Activated CD4-positive, alpha-beta T cell treated with anti-CD3 and anti-CD28 coated beads for 36 hours (primary cell): ENCODE data around the gene GLI3. TPM values are rescaled to one million over a fixed set of nuclear protein-coding genes. Genes with fewer than 3 reads are reported as not detected.

Experiments used
- ATAC-seq: fragments of 200-7000 bp; cut with Tn5 transposase; one replicate; pipeline ENCODE4 v1.10.0; 2021; ENCODE audit warnings: mild to moderate bottlenecking, moderate library complexity
- CTCF ChIA-PET: fragments of 350-600 bp; sonication (Branson Sonifier 250); formaldehyde crosslinking; loops from one replicate; lab custom pipeline; 2021; ENCODE audit warnings: antibody characterized with exemption; lab: Charles Lee
- POLR2A ChIA-PET: fragments of 350-600 bp; sonication (Branson Sonifier 250); formaldehyde crosslinking; loops from one replicate; lab custom pipeline; 2021; ENCODE audit warnings: antibody characterized with exemption, inconsistent platforms; lab: Charles Lee
- DNase-seq: peaks from one replicate; pipeline ENCODE4 v3.0.0-alpha.2; 2020
- H3K27ac Mint-ChIP-seq: one replicate; pipeline ENCODE4 v1.8.0; 2021; ENCODE audit warnings: mixed read lengths
- H3K27me3 Mint-ChIP-seq: one replicate; pipeline ENCODE4 v1.8.0; 2021; ENCODE audit warnings: mixed read lengths
- H3K36me3 Mint-ChIP-seq: one replicate; pipeline ENCODE4 v1.8.0; 2021; ENCODE audit warnings: low read depth, mixed read lengths
- H3K4me1 Mint-ChIP-seq: one replicate; pipeline ENCODE4 v1.8.0; 2021; ENCODE audit warnings: mixed read lengths
- H3K4me3 Mint-ChIP-seq: one replicate; pipeline ENCODE4 v1.8.0; 2021; ENCODE audit warnings: mild to moderate bottlenecking, moderate library complexity, mixed read lengths
- H3K9me3 Mint-ChIP-seq: one replicate; pipeline ENCODE4 v1.8.0; 2021; ENCODE audit warnings: low read depth, mixed read lengths
- intact Hi-C, 2 experiments: fragments of 100-400 bp; cut with DNase I in 1 of 2; cut with micrococcal nuclease in 1 of 2; formaldehyde crosslinking; loops; one replicate each; pipeline versions ENCODE4 v1.14.2 to v1.15.1; 2022 to 2024; cut with DNase I, micrococcal nuclease
- total RNA-seq, 2 experiments: library from RNA; stranded (reverse); gene quantifications; one replicate each; pipeline ENCODE4 v1.2.3, GENCODE V29; 2021

GLI3 gene
- total RNA-seq, 2 experiments from 2014 or later = 0.18 to 0.30 TPM

DNA sequence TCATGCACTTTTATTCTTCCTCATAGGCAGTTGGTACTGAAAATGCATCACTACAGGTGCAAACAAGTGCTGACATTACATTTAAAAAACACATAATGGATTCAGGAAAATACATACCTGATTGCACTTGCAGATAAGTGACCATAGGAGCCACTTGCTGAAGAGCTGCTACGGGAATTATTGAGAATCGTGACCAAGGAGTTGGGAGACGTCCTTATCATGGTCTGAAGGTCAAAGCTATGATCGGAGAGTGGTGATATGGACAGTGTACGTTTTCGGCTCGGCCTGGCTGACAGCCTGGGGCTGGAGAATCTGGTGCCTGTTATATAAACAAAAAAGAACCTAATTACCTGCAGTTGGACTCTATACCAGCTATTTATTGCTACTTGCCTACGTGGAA lies 197.1 kb downstream of the GLI3 start:
- ChIA-PET POLR2A (no interaction called here), CTCF (interaction anchor here (1.0 to 1.5 kb wide), 2 partner anchors 13 to 30 kb away, joined by 3 to 4 read pairs; no protein-coding TSS in a partner anchor)
- H3K27me3 Mint-ChIP-seq = no peaks in the 10 kb centered on the region
- no peaks in the 10 kb centered on the region for H3K4me1 Mint-ChIP-seq
- H3K9me3 Mint-ChIP-seq = no peaks in the 10 kb centered on the region
- no peaks in the 10 kb centered on the region for H3K36me3 Mint-ChIP-seq
- no peak for DNase-seq
- ATAC-seq = no peak
- H3K4me3 Mint-ChIP-seq = no peak overlapping the region
- intact Hi-C loops = no loop called here
- no peak overlapping the region for H3K27ac Mint-ChIP-seq

DNA sequence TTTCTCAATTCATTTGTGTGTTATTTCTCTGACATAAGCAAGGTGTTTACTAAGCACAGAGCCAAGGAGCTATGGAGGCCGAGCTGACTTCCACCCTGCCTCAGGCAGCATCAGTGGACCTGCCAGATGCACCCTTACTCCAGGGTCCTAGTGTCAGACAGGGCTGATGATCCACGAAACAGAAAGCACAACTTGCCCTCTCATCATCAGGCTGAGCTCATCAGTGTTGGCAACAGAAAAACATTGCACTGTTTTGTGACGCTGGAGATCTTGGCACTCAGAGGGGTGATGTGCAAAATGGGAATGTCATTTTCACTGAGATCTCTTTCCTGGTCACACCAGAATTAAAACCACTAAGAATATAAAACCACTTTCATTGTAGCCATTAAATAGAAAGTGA lies 201.8 kb downstream of the GLI3 start:
- ChIA-PET CTCF (interaction anchor here (0.6 kb wide), 1 partner anchor 9 kb away, joined by 3 read pairs; no protein-coding TSS in a partner anchor), POLR2A (no interaction called here)
- peaks cover 2% of the 10 kb centered on the region for H3K27me3 Mint-ChIP-seq
- intact Hi-C loops = no loop called here
- H3K36me3 Mint-ChIP-seq = no peaks in the 10 kb centered on the region
- H3K27ac Mint-ChIP-seq = no peak overlapping the region
- DNase-seq (no peak), ATAC-seq (no peak)
- H3K4me1 Mint-ChIP-seq = no peaks in the 10 kb centered on the region
- H3K4me3 Mint-ChIP-seq = no peak overlapping the region
- H3K9me3 Mint-ChIP-seq = no peaks in the 10 kb centered on the region

DNA sequence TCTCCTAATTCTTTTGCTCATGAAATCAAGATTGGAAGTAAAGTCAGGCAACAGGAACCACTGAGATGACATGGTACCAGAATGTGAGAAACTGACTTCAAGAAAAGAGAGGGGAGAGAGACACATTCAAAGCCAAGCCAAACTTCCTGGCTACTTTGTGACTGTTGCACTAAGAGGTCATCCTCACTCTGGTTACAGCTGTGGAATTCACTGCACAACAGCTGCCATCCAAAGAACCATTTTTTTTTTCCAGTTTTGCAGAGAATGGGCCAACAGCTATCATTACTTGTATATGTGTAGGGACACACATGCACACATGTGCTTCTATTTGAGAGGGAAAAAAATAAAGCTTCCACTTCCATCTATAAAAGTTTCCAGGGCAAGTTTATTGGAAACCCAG lies 203.5 kb downstream of the GLI3 start:
- DNase-seq (no peak), ATAC-seq (no peak)
- POLR2A ChIA-PET = no interaction called here
- Mint-ChIP-seq H3K4me3 (no peak overlapping the region), H3K36me3 (no peaks in the 10 kb centered on the region), H3K27ac (no peak overlapping the region), H3K4me1 (no peaks in the 10 kb centered on the region), H3K27me3 (peaks cover 2% of the 10 kb centered on the region), H3K9me3 (no peaks in the 10 kb centered on the region)
- intact Hi-C loops = no loop called here
- CTCF ChIA-PET = interaction anchor here (0.5 kb wide), 1 partner anchor 8 kb away, joined by 3 read pairs; no protein-coding TSS in a partner anchor

DNA sequence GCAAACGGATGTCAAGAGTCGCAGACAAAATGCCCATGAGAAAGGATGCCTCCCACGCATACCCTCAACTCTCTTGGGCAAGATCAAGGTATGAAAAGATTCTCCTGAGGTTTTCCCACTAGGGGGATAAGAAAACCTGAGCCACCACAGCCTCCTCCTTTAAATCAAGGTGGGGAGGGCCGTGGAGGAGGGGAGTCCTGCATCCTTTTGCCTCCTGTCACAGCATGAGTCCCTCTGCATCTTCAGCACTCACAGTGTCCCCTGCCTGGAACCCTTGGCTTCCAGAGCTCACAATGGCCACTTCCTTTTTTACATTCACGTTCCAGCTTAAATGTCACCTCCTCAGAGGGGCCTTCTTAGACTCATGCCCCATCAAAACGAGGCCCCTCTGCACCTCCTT lies 207.6 kb downstream of the GLI3 start:
- ChIA-PET POLR2A (no interaction called here), CTCF (no interaction called here)
- intact Hi-C loops = no loop called here
- H3K4me1 Mint-ChIP-seq = no peaks in the 10 kb centered on the region
- ATAC-seq (no peak), DNase-seq (no peak)
- peaks cover 2% of the 10 kb centered on the region for H3K27me3 Mint-ChIP-seq
- no peaks in the 10 kb centered on the region for H3K36me3 Mint-ChIP-seq
- no peak overlapping the region for H3K4me3 Mint-ChIP-seq
- no peaks in the 10 kb centered on the region for H3K9me3 Mint-ChIP-seq
- no peak overlapping the region for H3K27ac Mint-ChIP-seq

- Mint-ChIP-seq H3K4me1 (no peaks in the 10 kb centered on the region), H3K4me3 (no peak overlapping the region), H3K27me3 (peaks cover 2% of the 10 kb centered on the region), H3K9me3 (no peaks in the 10 kb centered on the region), H3K36me3 (no peaks in the 10 kb centered on the region), H3K27ac (no peak overlapping the region)
- ChIA-PET CTCF (interaction anchor here (1.9 kb wide), 1 partner anchor 13 kb away, joined by 4 read pairs; no protein-coding TSS in a partner anchor), POLR2A (no interaction called here)
- ATAC-seq (no peak), DNase-seq (no peak)
- intact Hi-C loops = no loop called here
These were observed 209.5 kb downstream of the GLI3 start for GRCh38 chr7:42027521-42027920.

DNA sequence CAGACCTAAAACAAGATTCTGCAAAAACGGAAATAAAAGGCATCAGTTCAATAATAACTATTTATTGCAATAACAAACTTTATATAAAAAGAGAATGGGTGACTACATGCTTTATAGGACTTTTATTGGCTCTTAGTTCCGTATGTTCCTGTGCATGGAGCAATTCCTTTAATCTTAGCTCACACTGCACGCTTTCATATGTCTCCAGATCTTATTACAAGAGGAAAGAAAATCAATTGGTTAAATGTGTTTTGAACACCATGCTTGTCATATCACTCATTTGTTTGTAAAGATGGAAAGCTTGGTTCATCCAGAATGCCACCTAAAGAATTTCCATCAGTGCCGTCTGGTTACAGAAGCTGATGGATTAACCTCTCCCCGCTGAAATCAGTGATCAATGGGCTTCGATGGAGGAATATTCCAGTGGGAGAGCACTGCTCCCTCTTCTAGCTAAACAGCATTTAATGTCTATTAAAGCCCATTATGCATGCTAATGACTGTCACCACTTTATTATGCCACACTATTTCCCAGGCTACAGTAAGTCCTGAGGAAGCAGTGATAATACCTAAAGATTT lies 210.3 kb downstream of the GLI3 start:
- ATAC-seq (no peak), DNase-seq (no peak)
- no peaks in the 10 kb centered on the region for H3K9me3 Mint-ChIP-seq
- no peak overlapping the region for H3K4me3 Mint-ChIP-seq
- intact Hi-C loops = no loop called here
- no peaks in the 10 kb centered on the region for H3K4me1 Mint-ChIP-seq
- CTCF ChIA-PET = interaction anchor here (0.7 to 1.9 kb wide), 2 partner anchors 14 to 59 kb away, joined by 3 to 4 read pairs; no protein-coding TSS in a partner anchor
- H3K36me3 Mint-ChIP-seq = no peaks in the 10 kb centered on the region
- peaks cover 2% of the 10 kb centered on the region for H3K27me3 Mint-ChIP-seq
- no peak overlapping the region for H3K27ac Mint-ChIP-seq
- POLR2A ChIA-PET = no interaction called here

- no peaks in the 10 kb centered on the region for H3K4me1 Mint-ChIP-seq
- no peaks in the 10 kb centered on the region for H3K9me3 Mint-ChIP-seq
- DNase-seq (no peak), ATAC-seq (no peak)
- no peaks in the 10 kb centered on the region for H3K36me3 Mint-ChIP-seq
- no peak overlapping the region for H3K27ac Mint-ChIP-seq
- H3K27me3 Mint-ChIP-seq = no peaks in the 10 kb centered on the region
- H3K4me3 Mint-ChIP-seq = no peak overlapping the region
- intact Hi-C loops = no loop called here
- ChIA-PET POLR2A (no interaction called here), CTCF (interaction anchor here (0.8 to 1.9 kb wide), 2 partner anchors 8 to 15 kb away, joined by 3 to 4 read pairs; no protein-coding TSS in a partner anchor)
These were observed 211.2 kb downstream of the GLI3 start for GRCh38 chr7:42025635-42026375.

DNA sequence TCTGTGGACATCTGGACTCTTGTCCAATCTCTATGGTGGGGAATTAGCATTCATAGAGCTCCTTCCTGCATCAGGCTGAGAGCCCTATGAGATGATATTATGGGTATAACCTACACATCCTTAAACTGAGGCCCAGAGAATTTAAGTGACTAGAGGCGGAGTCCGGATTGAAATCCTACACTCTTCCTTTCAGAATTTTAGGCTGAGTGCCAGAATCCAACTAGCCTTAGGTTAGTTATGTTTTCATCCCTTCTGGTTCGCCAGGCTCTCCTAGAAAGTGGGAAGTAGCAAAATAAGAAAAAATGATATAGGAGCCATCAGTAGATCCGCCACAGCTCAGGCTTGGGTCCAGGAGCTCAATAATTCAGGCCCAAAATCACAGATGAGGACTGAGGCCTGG lies 212.5 kb downstream of the GLI3 start:
- H3K27me3 Mint-ChIP-seq = peaks cover 1% of the 10 kb centered on the region
- POLR2A ChIA-PET = no interaction called here
- no peak for DNase-seq
- no peak overlapping the region for H3K27ac Mint-ChIP-seq
- H3K36me3 Mint-ChIP-seq = no peaks in the 10 kb centered on the region
- intact Hi-C loops = no loop called here
- CTCF ChIA-PET = no interaction called here
- no peak overlapping the region for H3K4me3 Mint-ChIP-seq
- H3K9me3 Mint-ChIP-seq = no peaks in the 10 kb centered on the region
- no peaks in the 10 kb centered on the region for H3K4me1 Mint-ChIP-seq
- no peak for ATAC-seq

GRCh38 chr7:42023262-42023661 lies 213.7 kb downstream of the GLI3 start:
- no peak overlapping the region for H3K27ac Mint-ChIP-seq
- no peak for DNase-seq
- no peak overlapping the region for H3K4me3 Mint-ChIP-seq
- peaks cover 7% of the 10 kb centered on the region for H3K27me3 Mint-ChIP-seq
- POLR2A ChIA-PET = no interaction called here
- intact Hi-C loops = no loop called here
- no peaks in the 10 kb centered on the region for H3K36me3 Mint-ChIP-seq
- H3K4me1 Mint-ChIP-seq = no peaks in the 10 kb centered on the region
- no peak for ATAC-seq
- no peaks in the 10 kb centered on the region for H3K9me3 Mint-ChIP-seq
- CTCF ChIA-PET = no interaction called here

- no peak for DNase-seq
- CTCF ChIA-PET = no interaction called here
- no peaks in the 10 kb centered on the region for H3K9me3 Mint-ChIP-seq
These were observed 214.2 kb downstream of the GLI3 start for GRCh38 chr7:42022791-42023190.

GRCh38 chr7:42022056-42022455 lies 215.0 kb downstream of the GLI3 start:
- no peaks in the 10 kb centered on the region for H3K36me3 Mint-ChIP-seq
- DNase-seq = no peak
- POLR2A ChIA-PET = no interaction called here
- no peak for ATAC-seq
- no peaks in the 10 kb centered on the region for H3K4me1 Mint-ChIP-seq
- no peak overlapping the region for H3K4me3 Mint-ChIP-seq
- H3K9me3 Mint-ChIP-seq = no peaks in the 10 kb centered on the region
- peaks cover 16% of the 10 kb centered on the region for H3K27me3 Mint-ChIP-seq
- CTCF ChIA-PET = no interaction called here
- no peak overlapping the region for H3K27ac Mint-ChIP-seq
- intact Hi-C loops = no loop called here

More at GRCh38 chr7:42022791-42023190, 214.2 kb downstream of the GLI3 start:
- Mint-ChIP-seq H3K36me3 (no peaks in the 10 kb centered on the region), H3K27ac (no peak overlapping the region), H3K27me3 (peaks cover 11% of the 10 kb centered on the region), H3K4me3 (no peak overlapping the region), H3K4me1 (no peaks in the 10 kb centered on the region)
- POLR2A ChIA-PET = no interaction called here
- ATAC-seq = no peak
- intact Hi-C loops = no loop called here

DNA sequence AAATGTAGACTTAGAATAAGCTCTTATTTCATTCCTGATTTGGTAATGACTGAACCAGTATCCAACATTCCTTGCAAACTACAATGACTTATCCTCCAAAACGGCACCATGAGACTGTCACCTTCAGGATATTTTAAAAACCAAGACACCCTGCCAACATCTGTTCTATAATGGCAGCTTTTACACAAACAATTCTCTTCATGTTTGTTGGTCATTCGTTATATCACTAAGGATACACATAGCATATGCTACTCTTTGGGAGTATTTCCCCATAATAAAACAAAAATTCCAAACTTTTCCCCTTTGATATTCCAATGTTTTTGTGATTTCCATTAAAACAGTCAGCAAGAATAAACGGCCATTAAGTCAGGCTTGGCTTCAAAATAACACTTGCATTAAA lies 215.4 kb downstream of the GLI3 start:
- peaks cover under 1% of the 10 kb centered on the region for H3K9me3 Mint-ChIP-seq
- POLR2A ChIA-PET = no interaction called here
- CTCF ChIA-PET = no interaction called here
- H3K4me1 Mint-ChIP-seq = no peaks in the 10 kb centered on the region
- H3K27ac Mint-ChIP-seq = no peak overlapping the region
- no peak overlapping the region for H3K4me3 Mint-ChIP-seq
- peaks cover 19% of the 10 kb centered on the region for H3K27me3 Mint-ChIP-seq
- ATAC-seq (no peak), DNase-seq (no peak)
- intact Hi-C loops = no loop called here
- no peaks in the 10 kb centered on the region for H3K36me3 Mint-ChIP-seq
